Fibroblast of the aortic adventitia (primary cell): ENCODE measurements around the gene CHKA. TPM values are rescaled to one million over a fixed set of nuclear protein-coding genes. Genes with fewer than 3 reads are reported as not detected.

ENCODE experiments used
- DNase-seq: peaks from one replicate; pipeline ENCODE4 v3.0.0-alpha.2; 2010; ENCODE audit warnings: low read depth
- H3K4me3 ChIP-seq: 2 replicates; pipeline ENCODE4 v1.5.1; 2011; ENCODE audit warnings: low read depth, mild to moderate bottlenecking, control low read depth, low read length, moderate library complexity
- total RNA-seq: library from RNA; depleted of rRNA; stranded (reverse); fragments of >200 nt; gene quantifications from 2 replicates; pipeline ENCODE4 v1.2.3, GENCODE V29; 2012; ENCODE audit warnings: low replicate concordance
- TF ChIP-seq, protein P1 (sequence below): IDR thresholded peaks from 2 replicates; pipeline ENCODE4 v1.5.1; 2011; ENCODE audit warnings: mild to moderate bottlenecking, low read length, control low read depth, inconsistent platforms; ENCODE audit not compliant: insufficient read depth

The CHKA gene
- total RNA-seq, 1 donor, result 5.2 TPM

DNA sequence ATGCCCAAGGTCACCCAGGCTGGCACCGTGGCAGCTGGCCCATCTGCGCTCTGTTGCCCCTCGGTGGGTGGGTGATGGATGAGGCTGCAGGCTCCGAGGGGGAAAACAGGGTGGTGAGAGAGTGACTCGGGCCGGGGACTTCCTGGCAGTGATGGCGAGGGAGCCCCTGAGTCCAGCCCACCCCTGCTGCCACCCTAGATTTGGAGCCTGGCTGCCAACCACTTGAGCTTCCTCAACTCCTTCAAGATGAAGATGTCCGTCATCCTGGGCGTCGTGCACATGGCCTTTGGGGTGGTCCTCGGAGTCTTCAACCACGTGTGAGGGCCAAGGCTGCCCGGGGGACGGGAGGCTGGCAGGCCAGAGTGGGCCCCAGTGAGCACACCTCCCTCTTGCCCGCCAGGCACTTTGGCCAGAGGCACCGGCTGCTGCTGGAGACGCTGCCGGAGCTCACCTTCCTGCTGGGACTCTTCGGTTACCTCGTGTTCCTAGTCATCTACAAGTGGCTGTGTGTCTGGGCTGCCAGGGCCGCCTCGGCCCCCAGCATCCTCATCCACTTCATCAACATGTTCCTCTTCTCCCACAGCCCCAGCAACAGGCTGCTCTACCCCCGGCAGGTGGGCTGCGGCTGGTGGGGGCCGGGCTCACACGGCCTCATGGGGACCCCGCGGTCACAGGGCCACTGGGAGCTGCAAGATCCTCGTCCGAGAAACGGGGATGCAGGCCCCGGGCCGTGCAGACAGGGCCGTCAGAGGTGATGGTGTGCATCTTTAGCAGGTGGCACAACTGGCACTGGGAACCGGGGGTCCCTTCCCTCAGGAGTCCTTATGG lies 72.3 kb downstream of the CHKA start:
- TF ChIP-seq, protein P1, sequence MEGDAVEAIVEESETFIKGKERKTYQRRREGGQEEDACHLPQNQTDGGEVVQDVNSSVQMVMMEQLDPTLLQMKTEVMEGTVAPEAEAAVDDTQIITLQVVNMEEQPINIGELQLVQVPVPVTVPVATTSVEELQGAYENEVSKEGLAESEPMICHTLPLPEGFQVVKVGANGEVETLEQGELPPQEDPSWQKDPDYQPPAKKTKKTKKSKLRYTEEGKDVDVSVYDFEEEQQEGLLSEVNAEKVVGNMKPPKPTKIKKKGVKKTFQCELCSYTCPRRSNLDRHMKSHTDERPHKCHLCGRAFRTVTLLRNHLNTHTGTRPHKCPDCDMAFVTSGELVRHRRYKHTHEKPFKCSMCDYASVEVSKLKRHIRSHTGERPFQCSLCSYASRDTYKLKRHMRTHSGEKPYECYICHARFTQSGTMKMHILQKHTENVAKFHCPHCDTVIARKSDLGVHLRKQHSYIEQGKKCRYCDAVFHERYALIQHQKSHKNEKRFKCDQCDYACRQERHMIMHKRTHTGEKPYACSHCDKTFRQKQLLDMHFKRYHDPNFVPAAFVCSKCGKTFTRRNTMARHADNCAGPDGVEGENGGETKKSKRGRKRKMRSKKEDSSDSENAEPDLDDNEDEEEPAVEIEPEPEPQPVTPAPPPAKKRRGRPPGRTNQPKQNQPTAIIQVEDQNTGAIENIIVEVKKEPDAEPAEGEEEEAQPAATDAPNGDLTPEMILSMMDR, result no peak
- DNase-seq, result no peak
- H3K4me3 ChIP-seq, result no peak overlapping the region

DNA sequence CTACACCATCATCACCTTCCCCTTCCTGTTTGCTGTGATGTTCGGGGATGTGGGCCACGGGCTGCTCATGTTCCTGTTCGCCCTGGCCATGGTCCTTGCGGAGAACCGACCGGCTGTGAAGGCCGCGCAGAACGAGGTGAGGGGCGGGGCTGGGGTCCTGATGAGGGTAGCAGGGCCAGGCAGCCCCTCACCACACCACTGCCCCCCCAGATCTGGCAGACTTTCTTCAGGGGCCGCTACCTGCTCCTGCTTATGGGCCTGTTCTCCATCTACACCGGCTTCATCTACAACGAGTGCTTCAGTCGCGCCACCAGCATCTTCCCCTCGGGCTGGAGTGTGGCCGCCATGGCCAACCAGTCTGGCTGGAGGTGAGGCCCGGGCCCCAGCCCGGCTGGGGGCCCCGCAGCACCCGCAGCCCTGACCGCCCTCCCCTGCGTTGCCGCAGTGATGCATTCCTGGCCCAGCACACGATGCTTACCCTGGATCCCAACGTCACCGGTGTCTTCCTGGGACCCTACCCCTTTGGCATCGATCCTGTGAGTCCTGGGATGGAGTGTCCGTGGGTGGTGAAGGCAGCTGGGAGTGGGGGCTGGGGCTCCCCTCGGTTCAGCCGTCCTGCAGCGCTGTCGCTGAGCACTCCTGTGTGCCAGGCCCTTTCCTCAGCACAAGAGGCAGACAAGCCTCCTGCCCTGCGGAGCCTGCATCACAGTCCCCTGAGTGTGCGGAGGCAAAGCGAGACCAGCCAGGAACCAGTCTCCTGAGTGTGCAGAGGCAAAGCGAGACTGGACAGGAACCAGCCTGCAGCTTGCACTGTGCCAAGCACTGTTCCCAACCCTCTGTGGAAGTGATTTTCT lies 73.5 kb downstream of the CHKA start:
- TF ChIP-seq, protein P1, result no peak
- no peak for DNase-seq
- H3K4me3 ChIP-seq, result no peak overlapping the region

DNA sequence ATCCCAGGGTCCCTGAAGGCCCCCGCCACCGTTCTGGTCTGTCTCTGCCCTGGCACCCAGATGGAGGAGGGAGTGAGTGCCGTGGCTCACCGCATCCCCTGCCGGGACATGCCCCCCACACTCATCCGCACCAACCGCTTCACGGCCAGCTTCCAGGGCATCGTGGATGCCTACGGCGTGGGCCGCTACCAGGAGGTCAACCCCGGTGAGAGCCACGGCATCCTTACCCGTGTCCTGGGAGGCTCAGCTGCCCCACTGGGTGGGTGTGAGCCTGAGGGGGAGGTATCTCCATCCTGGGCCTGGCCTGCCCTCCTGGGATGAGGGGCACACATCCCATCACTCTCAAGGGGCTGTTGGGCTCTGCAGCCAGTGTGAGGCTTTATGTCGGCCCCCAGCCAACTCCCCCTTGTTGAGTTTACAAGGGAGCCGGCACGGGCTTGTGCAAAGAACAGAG lies 76.3 kb downstream of the CHKA start:
- DNase-seq, result no peak
- TF ChIP-seq, protein P1, result no peak
- H3K4me3 ChIP-seq, result no peak overlapping the region

DNA sequence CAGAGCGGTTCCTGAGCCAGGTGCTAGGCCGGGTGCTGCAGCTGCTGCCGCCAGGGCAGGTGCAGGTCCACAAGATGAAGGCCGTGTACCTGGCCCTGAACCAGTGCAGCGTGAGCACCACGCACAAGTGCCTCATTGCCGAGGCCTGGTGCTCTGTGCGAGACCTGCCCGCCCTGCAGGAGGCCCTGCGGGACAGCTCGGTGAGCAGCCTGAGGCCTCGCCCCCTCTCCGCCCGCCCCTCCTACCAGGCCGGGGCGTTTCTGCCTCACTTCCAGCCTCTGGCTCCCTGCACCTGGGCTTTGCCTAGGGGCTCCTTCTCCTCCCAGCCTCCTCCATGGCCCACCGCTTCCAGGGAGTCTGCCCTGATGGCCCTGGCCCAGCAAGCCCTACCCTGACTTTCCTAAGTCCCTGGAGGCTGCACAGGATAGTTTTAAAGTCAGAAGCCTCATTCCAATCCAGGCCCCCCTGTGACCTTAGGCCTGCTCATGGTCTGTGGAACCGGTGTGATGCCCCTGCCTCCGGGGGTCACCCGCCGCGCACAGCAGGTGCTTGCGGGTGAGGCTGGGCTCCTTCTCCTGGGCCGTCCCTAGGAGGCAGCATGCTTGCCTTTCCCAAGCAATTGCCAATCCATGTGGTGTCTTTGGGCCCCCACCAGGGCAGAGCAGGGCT lies 76.9 kb downstream of the CHKA start:
- no peak for DNase-seq
- no peak overlapping the region for H3K4me3 ChIP-seq
- TF ChIP-seq, protein P1, result no peak

DNA sequence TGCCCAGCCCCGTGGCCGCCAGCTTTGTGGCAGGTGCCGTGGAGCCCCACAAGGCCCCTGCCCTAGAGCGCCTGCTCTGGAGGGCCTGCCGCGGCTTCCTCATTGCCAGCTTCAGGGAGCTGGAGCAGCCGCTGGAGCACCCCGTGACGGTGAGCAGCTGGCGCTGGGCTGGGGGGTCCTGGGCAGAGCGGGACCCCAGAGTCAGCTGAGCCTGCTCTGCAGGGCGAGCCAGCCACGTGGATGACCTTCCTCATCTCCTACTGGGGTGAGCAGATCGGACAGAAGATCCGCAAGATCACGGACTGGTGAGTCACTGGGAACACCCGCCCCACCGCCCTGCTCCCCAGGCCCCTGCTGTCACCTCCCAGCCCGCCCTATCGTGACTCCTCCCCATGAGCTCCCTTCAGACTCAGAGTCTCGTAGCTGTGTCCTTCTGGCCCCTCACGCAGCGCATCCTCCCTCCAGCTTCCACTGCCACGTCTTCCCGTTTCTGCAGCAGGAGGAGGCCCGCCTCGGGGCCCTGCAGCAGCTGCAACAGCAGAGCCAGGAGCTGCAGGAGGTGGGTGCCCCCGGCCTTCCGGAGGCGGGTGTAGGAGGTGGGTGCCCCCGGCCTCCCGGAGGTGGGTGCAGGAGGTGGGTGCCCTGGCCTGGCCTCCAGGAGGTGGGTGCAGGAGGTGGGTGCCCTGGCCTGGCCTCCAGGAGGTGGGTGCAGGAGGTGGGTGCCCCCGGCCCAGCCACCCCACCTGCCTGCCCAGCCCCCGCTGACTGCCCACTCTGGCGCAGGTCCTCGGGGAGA lies 77.6 kb downstream of the CHKA start:
- TF ChIP-seq, protein P1, result no peak
- no peak overlapping the region for H3K4me3 ChIP-seq
- DNase-seq, result no peak

DNA sequence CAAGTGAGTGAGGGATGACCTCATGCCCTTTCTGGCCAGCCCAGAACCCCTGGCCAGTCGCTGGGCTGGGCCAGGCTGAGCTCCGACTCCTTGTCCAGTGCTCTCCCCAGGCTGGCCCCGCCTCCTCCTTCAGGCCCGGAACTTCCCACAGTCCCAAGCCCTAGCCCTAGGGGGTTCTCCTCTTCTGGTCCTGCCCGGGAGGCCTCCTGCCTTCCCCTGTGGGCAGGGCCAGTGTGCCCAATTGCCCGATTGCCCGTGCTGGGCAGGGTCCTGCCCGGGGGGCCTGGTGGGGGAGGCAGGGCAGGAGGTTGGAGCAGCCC lies 78.2 kb downstream of the CHKA start:
- TF ChIP-seq, protein P1, result no peak
- no peak overlapping the region for H3K4me3 ChIP-seq
- no peak for DNase-seq
